ENCODE results near the gene CCDC148.
"Not testable (repeated sequence)": the region's sequence is repeated elsewhere in the genome, so short reads cannot be mapped to it uniquely, and the experiment has no call there.

CCDC148 gene

GRCh38 chr2:158413581-158413980 lies 43.0 kb downstream of the CCDC148 start:
- DNase-seq: no peak

GRCh38 chr2:158412206-158412605 lies 44.3 kb downstream of the CCDC148 start:
- no peak for DNase-seq

- DNase-seq: no peak
Measured at GRCh38 chr2:158411748-158412147, 44.8 kb downstream of the CCDC148 start.

- DNase-seq: no peak
Measured at GRCh38 chr2:158410132-158410531, 46.4 kb downstream of the CCDC148 start.

GRCh38 chr2:158407031-158407430 lies 49.5 kb downstream of the CCDC148 start:
- DNase-seq: no peak

GRCh38 chr2:158405341-158405740 lies 51.2 kb downstream of the CCDC148 start:
- no peak for DNase-seq

- DNase-seq: no peak
Measured at GRCh38 chr2:158403237-158403636, 53.3 kb downstream of the CCDC148 start.

- DNase-seq: no peak
Measured at GRCh38 chr2:158402665-158403064, 53.9 kb downstream of the CCDC148 start.

GRCh38 chr2:158395166-158395565 lies 61.4 kb downstream of the CCDC148 start:
- no peak for DNase-seq

GRCh38 chr2:158394453-158394852 lies 62.1 kb downstream of the CCDC148 start:
- no peak for DNase-seq

GRCh38 chr2:158393886-158394285 lies 62.7 kb downstream of the CCDC148 start:
- DNase-seq: no peak

GRCh38 chr2:158392687-158393086 lies 63.9 kb downstream of the CCDC148 start:
- no peak for DNase-seq

GRCh38 chr2:158391876-158392275 lies 64.7 kb downstream of the CCDC148 start:
- DNase-seq: no peak

GRCh38 chr2:158391361-158391760 lies 65.2 kb downstream of the CCDC148 start:
- no peak for DNase-seq

GRCh38 chr2:158388159-158388558 lies 68.4 kb downstream of the CCDC148 start:
- no peak for DNase-seq

- no peak for DNase-seq
Measured at GRCh38 chr2:158385646-158386045, 70.9 kb downstream of the CCDC148 start.

- no peak for DNase-seq
Measured at GRCh38 chr2:158381978-158382377, 74.6 kb downstream of the CCDC148 start.

- no peak for DNase-seq
Measured at GRCh38 chr2:158381205-158381604, 75.3 kb downstream of the CCDC148 start.

- no peak for DNase-seq
Measured at GRCh38 chr2:158380746-158381145, 75.8 kb downstream of the CCDC148 start.

GRCh38 chr2:158378926-158379325 lies 77.6 kb downstream of the CCDC148 start:
- no peak for DNase-seq

- DNase-seq: no peak
Measured at GRCh38 chr2:158366342-158366741, 90.2 kb downstream of the CCDC148 start.

- DNase-seq: no peak
Measured at GRCh38 chr2:158359846-158360245, 96.7 kb downstream of the CCDC148 start.

- no peak for DNase-seq
Measured at GRCh38 chr2:158357699-158358098, 98.9 kb downstream of the CCDC148 start.

- DNase-seq: no peak
Measured at GRCh38 chr2:158357122-158357521, 99.4 kb downstream of the CCDC148 start.

GRCh38 chr2:158351466-158351816 lies 105.1 kb downstream of the CCDC148 start:
- DNase-seq: not testable (repeated sequence)

All from femur (tissue), 1 donor.